TTC549 (cell line): ENCODE data around the gene MFAP2.

ENCODE experiments used
- FAIRE-seq: peaks from 2 replicates; lab custom pipeline; 2012; peaks lifted over from hg19 to GRCh38; lab: Jason Lieb, UNC

The MFAP2 gene

DNA sequence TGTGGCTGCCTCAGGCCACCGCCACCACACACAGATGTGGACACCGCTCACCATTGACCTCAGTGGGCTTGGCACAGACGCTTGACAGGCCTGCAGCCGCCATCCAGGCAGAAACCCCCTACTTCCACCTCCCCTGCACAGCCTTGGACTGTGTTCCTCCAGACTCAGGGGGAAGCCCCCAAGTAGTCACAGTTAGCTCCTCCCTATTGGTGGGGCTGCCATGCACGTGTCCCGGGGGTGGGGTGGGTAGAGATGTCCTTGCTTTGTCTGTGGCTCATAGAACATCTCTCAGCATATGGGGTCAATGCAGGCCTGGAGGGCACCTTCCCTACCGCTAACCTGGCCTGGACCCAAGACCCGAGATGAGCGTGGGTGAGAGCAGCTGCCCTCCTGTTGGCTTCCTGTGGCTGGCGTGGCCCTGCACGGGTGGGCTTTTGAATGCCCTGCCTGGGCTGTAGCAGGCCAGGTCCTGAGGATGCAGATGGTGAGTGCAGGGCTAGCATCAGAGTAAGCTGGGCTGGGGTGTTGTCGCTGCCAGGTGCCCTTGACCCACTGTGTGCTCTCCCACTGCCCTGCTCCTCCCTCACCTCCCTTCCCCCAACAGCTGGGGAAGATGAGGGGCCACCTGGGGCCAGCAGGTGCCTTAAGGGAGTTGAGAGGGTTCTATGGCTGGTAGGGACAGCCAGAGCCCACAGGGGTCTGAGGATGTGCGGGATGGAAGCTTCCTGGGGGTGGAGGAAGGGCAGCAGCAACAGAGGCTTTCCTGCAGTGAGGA is 52.5 kb downstream of the MFAP2 start:
- FAIRE-seq: no peak

DNA sequence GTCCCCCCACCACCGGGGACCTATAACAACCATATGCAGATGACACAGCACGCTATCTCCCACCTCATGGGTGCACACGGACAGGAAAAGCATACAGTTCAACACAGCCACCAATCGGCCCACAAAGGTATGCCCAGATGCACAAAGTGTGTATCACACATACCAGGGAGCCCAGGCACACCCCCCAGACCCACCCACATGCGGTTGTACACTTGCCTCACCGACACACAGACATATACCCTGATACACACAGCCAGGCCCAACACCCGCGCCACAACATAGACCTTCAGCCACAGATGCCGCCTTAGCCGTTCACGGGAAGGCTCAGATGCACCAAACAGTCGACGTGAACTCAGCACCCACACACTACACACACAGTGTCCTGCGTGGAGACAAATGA is 53.2 kb downstream of the MFAP2 start:
- no peak for FAIRE-seq

DNA sequence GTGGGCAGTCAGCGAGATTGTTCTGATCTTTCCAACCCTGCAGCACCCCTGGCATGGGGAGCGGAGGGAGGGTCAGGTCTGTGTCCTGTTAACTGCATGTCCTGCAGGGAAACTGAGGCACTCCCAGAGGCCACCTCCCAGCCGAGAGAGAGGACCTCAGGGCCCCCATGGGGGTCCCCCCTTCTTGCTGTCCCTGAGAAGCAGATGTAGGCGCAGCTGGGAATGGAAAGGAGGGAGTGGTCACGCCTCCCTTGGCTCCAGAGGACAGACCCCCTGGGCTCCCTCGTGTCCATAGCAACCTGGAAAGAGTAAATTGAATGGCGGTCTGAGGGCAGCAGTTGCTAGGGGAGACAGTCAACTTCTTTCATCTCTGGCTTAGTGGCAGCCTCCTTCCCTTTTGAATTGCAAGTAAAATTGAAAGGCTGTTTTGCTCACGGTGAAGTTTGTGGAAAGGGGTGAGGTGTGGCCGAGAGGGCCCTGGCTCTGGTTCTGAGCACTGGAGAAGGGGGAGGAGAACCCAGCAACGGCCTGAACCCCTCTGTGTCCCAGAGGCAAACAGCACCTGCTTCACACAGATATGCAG is 53.8 kb downstream of the MFAP2 start:
- no peak for FAIRE-seq

DNA sequence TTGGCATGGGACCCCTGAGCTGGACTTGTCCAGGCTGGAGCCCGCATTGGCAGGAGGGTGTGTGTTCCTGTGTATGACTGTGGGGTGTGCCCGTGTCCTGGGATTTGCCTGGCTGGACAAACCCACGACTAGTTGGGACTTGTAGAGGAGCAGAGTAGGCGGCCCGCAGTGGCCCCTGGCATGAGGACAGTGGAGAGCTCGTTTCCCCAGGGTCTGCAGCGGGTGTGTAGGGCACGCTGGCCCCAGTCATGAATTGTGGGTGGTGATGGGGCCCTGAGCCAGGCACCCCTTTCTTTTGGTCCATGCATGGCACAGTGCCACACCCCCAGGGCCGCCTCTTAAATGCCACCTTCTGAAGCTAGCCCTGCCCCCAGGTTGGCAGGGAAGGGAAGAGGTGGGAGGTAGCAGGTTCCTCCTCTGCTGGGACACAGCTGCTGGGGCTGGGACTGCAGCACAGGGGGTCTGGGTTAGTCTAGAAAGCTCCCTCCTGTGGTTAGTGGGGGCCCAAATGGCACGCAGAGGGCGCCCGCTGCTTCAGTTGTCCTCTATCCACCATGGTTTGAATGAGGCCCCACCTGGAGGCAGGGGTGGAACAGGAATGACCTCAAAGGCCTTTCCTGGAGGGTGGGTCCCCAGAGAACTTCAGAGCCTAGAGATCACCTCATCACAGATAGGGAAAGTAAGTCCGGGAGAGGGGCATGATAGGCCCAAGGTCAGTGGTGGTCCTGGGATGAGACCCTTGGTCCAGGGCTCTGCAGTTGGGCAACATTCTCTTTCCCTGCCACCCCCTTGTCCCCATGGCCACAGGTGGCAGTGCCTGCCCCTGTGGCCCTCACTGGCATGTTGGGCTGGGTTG is 54.6 kb downstream of the MFAP2 start:
- FAIRE-seq: no peak

DNA sequence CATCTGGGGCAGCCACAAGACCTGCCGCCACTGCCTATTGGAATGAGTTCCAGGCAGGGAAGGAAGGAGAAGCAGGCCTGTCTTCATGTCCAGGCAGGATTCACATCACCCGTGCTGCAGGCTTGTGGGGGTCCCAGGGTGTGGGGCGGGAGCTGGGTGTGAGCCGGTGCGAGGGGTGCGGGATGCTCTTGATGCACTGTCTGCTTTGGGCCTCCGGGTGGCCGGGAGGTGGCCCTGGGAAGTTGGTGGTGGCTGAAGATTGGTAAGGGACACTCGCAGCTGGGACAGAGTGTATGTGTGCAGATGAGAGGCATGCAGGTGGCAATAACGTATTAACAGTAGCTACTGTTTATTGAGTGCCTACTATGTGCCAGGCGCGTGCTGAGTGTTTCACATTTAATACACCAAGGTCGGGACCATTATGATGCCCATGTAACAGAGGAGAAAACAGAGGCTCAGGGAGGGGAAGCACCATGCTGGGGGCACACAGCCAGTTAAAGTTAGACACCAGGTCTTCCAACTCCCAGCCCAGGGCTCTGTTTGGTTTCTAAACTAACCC is 55.4 kb downstream of the MFAP2 start:
- no peak for FAIRE-seq
